ENCODE data around the gene ADGRG1. TPM values are rescaled to one million over a fixed set of nuclear protein-coding genes. Genes with fewer than 3 reads are reported as not detected.
A peak's percentile ranks its signal among the peaks of the same experiment; 100 is the strongest.
"Not testable (repeated sequence)": the region's sequence is repeated elsewhere in the genome, so short reads cannot be mapped to it uniquely, and the experiment has no call there.

The ADGRG1 gene
- total RNA-seq, 1 donor from 2014 or later: 97.7 TPM

DNA sequence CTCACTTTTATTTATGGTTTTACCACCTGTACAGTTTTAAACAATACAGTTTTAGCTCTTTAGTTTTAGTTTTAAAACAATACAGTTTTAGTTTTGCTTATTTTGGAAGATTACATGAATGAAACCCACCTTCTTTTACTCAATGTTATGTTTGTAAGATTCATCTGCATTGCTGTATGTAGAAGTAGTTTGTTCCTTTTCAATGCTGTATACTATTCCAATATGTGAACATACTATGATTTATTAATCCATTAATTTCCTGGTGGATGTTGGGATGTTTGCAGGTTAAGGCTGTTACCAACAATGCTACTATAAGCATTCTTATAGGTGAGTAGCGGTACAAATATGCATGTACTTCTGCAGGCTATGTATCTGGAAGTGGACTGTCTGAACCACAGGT is 34.4 kb upstream of the ADGRG1 start:
- TF ChIP-seq POLR2A (IDR thresholded peaks at IDR 0.05): no peak
- no peak for TF ChIP-seq POLR2AphosphoS5 (IDR thresholded peaks at IDR 0.05; ENCODE audit: insufficient read depth in 1 of 2, low read depth in 1 of 2)
- TF ChIP-seq, protein P1, sequence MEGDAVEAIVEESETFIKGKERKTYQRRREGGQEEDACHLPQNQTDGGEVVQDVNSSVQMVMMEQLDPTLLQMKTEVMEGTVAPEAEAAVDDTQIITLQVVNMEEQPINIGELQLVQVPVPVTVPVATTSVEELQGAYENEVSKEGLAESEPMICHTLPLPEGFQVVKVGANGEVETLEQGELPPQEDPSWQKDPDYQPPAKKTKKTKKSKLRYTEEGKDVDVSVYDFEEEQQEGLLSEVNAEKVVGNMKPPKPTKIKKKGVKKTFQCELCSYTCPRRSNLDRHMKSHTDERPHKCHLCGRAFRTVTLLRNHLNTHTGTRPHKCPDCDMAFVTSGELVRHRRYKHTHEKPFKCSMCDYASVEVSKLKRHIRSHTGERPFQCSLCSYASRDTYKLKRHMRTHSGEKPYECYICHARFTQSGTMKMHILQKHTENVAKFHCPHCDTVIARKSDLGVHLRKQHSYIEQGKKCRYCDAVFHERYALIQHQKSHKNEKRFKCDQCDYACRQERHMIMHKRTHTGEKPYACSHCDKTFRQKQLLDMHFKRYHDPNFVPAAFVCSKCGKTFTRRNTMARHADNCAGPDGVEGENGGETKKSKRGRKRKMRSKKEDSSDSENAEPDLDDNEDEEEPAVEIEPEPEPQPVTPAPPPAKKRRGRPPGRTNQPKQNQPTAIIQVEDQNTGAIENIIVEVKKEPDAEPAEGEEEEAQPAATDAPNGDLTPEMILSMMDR (IDR thresholded peaks at IDR 0.05): no peak
- Histone ChIP-seq H3K4me3 (no peak overlapping the region), H3K9me3 (no peaks in the 10 kb centered on the region), H3K36me3 (no peaks in the 10 kb centered on the region), H3K4me1 (peaks cover 10% of the 10 kb centered on the region), H3K27ac (no peak overlapping the region), H3K27me3 (no peaks in the 10 kb centered on the region)
- intact Hi-C loops (cut with DNase I): loop anchor here (5.0 to 10.0 kb wide), 2 partner anchors 53 to 411 kb away; partner anchors contain the start of genes USB1 and ZNF319
- no peak for DNase-seq (ENCODE audit: extremely low spot score in 2 of 2)

DNA sequence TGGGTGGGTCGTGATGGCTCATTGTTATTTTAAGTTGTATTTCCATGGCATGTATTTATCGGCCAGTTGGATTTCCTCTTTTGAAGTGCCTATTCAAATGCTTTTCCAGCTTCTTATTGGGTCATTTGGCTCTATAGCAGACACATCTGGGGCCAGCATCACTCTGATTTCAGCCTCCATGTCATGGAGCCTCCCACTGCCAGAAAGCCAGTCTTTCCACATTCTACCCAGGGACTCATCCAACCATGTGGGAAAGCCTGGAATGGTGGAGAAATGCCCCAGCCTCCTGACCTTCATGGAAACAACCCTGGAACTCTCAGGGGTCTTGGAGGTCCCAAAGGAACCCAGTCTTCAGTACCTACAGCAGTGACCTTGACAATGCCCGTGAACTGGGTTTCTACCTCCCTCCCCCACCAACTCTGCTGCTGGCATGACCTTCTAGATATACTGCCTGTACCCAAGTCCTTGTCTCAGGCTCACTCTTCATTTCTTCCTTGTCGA is 33.8 kb upstream of the ADGRG1 start:
- TF ChIP-seq, protein P1 (IDR thresholded peaks at IDR 0.05): no peak
- TF ChIP-seq POLR2AphosphoS5 (IDR thresholded peaks at IDR 0.05; ENCODE audit: insufficient read depth in 1 of 2, low read depth in 1 of 2) (no peak), POLR2A (IDR thresholded peaks at IDR 0.05) (no peak)
- intact Hi-C loops (cut with DNase I): loop anchor here (5.0 to 10.0 kb wide), 2 partner anchors 53 to 410 kb away; partner anchors contain the start of genes USB1 and ZNF319
- no peaks in the 10 kb centered on the region for H3K36me3 ChIP-seq
- H3K4me3 ChIP-seq: no peak overlapping the region
- peak; percentile 49 to 55 for DNase-seq (ENCODE audit: extremely low spot score in 2 of 2)
- no peaks in the 10 kb centered on the region for H3K27me3 ChIP-seq
- no peak overlapping the region for H3K27ac ChIP-seq
- peaks cover 10% of the 10 kb centered on the region for H3K4me1 ChIP-seq
- H3K9me3 ChIP-seq: no peaks in the 10 kb centered on the region

DNA sequence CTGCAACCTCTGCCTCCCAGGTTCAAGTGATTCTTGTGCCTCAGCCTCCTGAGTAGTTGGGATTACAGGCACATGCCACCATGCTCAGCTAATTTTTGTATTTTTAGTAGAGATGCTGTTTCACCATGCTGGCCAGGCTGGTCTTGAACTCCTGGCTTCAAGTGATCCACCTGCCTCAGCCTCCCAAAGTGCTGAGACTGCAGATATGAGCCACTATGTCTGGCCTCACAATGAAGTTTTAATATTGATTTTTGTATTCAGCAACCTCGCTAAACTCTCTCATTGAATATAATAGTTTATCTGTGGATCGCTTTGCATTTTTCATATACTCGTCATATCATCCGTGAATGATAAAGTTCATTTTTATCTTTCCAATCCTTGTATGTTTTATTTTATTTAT is 32.2 kb upstream of the ADGRG1 start:
- H3K27me3 ChIP-seq; H3K36me3 ChIP-seq; H3K9me3 ChIP-seq; H3K4me1 ChIP-seq; H3K27ac ChIP-seq; DNase-seq (ENCODE audit: extremely low spot score in 2 of 2); H3K4me3 ChIP-seq: not testable (repeated sequence)
- intact Hi-C loops (cut with DNase I): loop anchor here (10.0 kb wide), 1 partner anchor 409 kb away; the partner anchor contains the start of genes USB1 and ZNF319

DNA sequence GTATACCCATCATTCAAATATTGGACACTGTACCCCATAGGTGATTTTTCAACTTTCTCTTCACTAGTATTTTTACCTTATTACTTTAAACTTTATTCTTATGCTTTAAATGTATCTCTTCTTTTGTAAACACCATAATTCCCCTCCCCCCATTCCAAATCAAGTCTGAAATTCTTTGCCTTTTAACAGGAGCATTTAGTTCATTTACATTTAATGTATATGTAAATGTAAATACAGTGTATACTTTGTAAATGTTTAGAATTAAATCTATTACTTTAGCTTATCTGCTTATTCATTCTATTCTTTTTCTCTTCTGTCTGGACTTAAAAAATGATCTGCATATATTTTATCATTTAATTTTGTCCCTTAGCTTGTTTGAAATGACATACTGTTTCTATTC is 30.0 kb upstream of the ADGRG1 start:
- no peak overlapping the region for H3K27ac ChIP-seq
- TF ChIP-seq POLR2AphosphoS5 (IDR thresholded peaks at IDR 0.05; ENCODE audit: insufficient read depth in 1 of 2, low read depth in 1 of 2) (no peak), POLR2A (IDR thresholded peaks at IDR 0.05) (no peak)
- TF ChIP-seq, protein P1 (IDR thresholded peaks at IDR 0.05): no peak
- no peaks in the 10 kb centered on the region for H3K9me3 ChIP-seq
- no peak for DNase-seq (ENCODE audit: extremely low spot score in 2 of 2)
- no peaks in the 10 kb centered on the region for H3K4me1 ChIP-seq
- no peak overlapping the region for H3K4me3 ChIP-seq
- H3K27me3 ChIP-seq: no peaks in the 10 kb centered on the region
- no peaks in the 10 kb centered on the region for H3K36me3 ChIP-seq
- intact Hi-C loops (cut with DNase I): loop anchor here (10.0 kb wide), 1 partner anchor 406 kb away; the partner anchor contains the start of genes USB1 and ZNF319

DNA sequence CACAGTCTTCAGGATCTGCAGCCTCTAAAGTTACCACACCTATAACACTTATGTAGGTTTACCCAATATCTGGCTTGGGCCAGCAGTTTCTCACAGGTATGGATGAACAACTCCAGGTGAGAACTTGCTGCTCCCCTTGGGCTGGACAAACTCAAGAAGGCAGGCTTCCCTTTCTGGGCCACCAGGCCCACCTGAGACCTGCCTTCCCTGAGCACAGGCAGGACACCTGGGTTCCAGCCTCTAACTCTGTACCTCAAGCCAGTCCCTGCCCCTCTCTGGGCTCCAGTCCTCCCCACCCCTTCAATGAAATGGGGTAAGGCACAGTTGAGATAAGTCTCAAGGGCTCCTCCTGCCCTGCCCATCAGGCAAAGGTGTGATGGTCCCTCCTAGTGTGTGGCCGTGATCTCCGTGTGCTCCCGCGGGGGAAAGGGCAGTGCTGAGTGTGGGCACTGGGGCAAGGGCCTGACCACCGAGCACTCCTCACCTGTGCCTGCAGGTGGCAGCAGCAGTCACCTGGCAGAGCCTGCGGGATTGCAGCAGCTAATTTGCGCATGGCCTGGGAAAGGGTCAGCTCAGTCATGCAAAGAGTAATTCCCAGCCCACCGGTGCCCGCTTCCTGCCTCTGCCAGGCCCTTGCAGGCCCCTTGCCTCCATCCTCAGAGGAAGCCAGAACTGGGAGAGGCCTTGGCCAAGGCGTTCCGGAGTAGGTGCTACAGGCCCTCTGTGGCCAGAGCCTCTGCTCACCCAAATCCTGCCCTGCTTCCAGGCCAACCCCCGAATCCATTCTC is 28.2 kb upstream of the ADGRG1 start:
- Histone ChIP-seq H3K27me3 (no peaks in the 10 kb centered on the region), H3K36me3 (no peaks in the 10 kb centered on the region), H3K9me3 (no peaks in the 10 kb centered on the region), H3K27ac (no peak overlapping the region), H3K4me1 (no peaks in the 10 kb centered on the region), H3K4me3 (no peak overlapping the region)
- TF ChIP-seq, protein P1 (IDR thresholded peaks at IDR 0.05): peak; percentile 52 to 58 (median 55)
- no peak for TF ChIP-seq POLR2A (IDR thresholded peaks at IDR 0.05)
- intact Hi-C loops (cut with DNase I): no loop called here
- peak; percentile 75 to 95 for DNase-seq (ENCODE audit: extremely low spot score in 2 of 2)

Measured in vagina (tissue), 2 donors.